Smooth muscle cell (in vitro differentiated cells): Measurements from ENCODE around the gene AS3MT. TPM values are rescaled to one million over a fixed set of nuclear protein-coding genes. Genes with fewer than 3 reads are reported as not detected.

Source experiments
- DNase-seq: peaks from one replicate; lab custom pipeline; 2025; ENCODE audit not compliant: unreplicated experiment; lab: John Stamatoyannopoulos, UW
- H2AFZ ChIP-seq: fragments of 200-600 bp; sonication (generic); 2 replicates; pipeline ENCODE4 v1.6.0; 2016; ENCODE audit warnings: antibody characterized with exemption, low read depth, mild to moderate bottlenecking
- H3F3A ChIP-seq: fragments of 200-600 bp; sonication (generic); 2 replicates; pipeline ENCODE4 v1.6.0; 2017; ENCODE audit warnings: antibody characterized with exemption, low read depth
- H3K27ac ChIP-seq: fragments of 200-600 bp; sonication (generic); 2 replicates; pipeline ENCODE4 v1.5.1; 2016; ENCODE audit warnings: low read depth, mild to moderate bottlenecking
- H3K27me3 ChIP-seq: fragments of 200-600 bp; sonication (generic); 2 replicates; pipeline ENCODE4 v1.6.1; 2016; ENCODE audit warnings: low read depth, mild to moderate bottlenecking
- H3K36me3 ChIP-seq: fragments of 200-600 bp; sonication (generic); 2 replicates; pipeline ENCODE4 v1.5.1; 2016; ENCODE audit warnings: low read depth
- H3K4me1 ChIP-seq: fragments of 200-600 bp; sonication (generic); 2 replicates; pipeline ENCODE4 v1.5.1; 2016; ENCODE audit warnings: low read depth
- H3K4me2 ChIP-seq: fragments of 200-600 bp; sonication (generic); 2 replicates; pipeline ENCODE4 v1.6.0; 2016; ENCODE audit warnings: mild to moderate bottlenecking
- H3K4me3 ChIP-seq: fragments of 200-600 bp; sonication (generic); 2 replicates; pipeline ENCODE4 v1.5.1; 2016; ENCODE audit warnings: mild to moderate bottlenecking
- H3K79me2 ChIP-seq: fragments of 200-600 bp; sonication (generic); 2 replicates; pipeline ENCODE4 v1.6.0; 2016; ENCODE audit warnings: low read depth, mild to moderate bottlenecking
- H3K9ac ChIP-seq: fragments of 200-600 bp; sonication (generic); 2 replicates; pipeline ENCODE4 v1.6.0; 2016; ENCODE audit warnings: low read depth
- H3K9me3 ChIP-seq: fragments of 200-600 bp; sonication (generic); replicated peaks from 2 replicates; pipeline ENCODE4 v1.5.1; 2016; ENCODE audit warnings: low read depth
- H4K20me1 ChIP-seq: fragments of 200-600 bp; sonication (generic); 2 replicates; pipeline ENCODE4 v1.6.0; 2016; ENCODE audit warnings: low read depth
- whole genome bisulfite sequencing: methylation state at CpG from one replicate; pipeline ENCODE4 v1.1.7; 2016; ENCODE audit warnings: low lambda C conversion rate; 5-methylcytosine and 5-hydroxymethylcytosine counted together
- polyA plus RNA-seq: library from polyadenylated mRNA; unstranded; fragments of >200 nt; fragmentation: Nextera tagmentation; extraction: Ambion mirVana; gene quantifications from 2 replicates; pipeline ENCODE4 v1.2.1, GENCODE V29; 2016
- total RNA-seq: library from RNA; depleted of rRNA; stranded (reverse); fragments of >200 nt; gene quantifications from 2 replicates; pipeline ENCODE4 v1.2.3, GENCODE V29; 2014
- TF ChIP-seq, protein P1 (sequence below): fragments of 200-600 bp; sonication (generic); IDR thresholded peaks from 2 replicates; pipeline ENCODE4 v1.5.1; 2017; ENCODE audit warnings: borderline replicate concordance, mild to moderate bottlenecking, antibody characterized with exemption; ENCODE audit not compliant: insufficient read depth, poor library complexity, severe bottlenecking

Gene AS3MT
- total and polyA plus RNA-seq, 2 experiments from 2014 or later, result 1.7 to 3.7 TPM

DNA sequence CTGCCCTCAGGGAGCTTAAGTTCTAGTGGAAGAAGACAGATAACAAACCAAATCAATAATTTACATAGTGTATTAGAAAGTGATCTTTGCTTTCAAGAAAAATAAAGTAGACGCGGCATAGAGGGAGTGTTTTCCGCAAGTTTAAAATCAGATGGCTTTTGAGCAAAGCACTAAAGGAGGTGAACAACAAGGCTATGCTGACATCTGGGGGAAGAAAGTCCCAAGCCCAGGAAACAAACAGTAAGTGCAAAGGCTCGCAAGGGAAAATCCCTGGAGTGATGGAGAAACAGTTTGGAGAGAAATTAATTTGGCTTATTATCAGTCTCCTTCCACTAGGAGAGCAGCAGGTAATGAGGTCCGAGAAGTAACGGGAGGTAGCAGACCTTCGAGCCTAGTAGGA lies 46.9 kb downstream of the AS3MT start:
- TF ChIP-seq, protein P1, sequence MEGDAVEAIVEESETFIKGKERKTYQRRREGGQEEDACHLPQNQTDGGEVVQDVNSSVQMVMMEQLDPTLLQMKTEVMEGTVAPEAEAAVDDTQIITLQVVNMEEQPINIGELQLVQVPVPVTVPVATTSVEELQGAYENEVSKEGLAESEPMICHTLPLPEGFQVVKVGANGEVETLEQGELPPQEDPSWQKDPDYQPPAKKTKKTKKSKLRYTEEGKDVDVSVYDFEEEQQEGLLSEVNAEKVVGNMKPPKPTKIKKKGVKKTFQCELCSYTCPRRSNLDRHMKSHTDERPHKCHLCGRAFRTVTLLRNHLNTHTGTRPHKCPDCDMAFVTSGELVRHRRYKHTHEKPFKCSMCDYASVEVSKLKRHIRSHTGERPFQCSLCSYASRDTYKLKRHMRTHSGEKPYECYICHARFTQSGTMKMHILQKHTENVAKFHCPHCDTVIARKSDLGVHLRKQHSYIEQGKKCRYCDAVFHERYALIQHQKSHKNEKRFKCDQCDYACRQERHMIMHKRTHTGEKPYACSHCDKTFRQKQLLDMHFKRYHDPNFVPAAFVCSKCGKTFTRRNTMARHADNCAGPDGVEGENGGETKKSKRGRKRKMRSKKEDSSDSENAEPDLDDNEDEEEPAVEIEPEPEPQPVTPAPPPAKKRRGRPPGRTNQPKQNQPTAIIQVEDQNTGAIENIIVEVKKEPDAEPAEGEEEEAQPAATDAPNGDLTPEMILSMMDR, result no peak
- Histone ChIP-seq H3K4me1 (peaks cover 24% of the 10 kb centered on the region), H3F3A (no peaks in the 10 kb centered on the region), H3K4me3 (no peak overlapping the region), H3K9ac (no peak overlapping the region), H3K27ac (no peak overlapping the region), H3K79me2 (no peaks in the 10 kb centered on the region), H3K4me2 (peak overlapping the region; percentile 98), H3K9me3 (no peaks in the 10 kb centered on the region), H2AFZ (no peak overlapping the region), H4K20me1 (peaks cover 16% of the 10 kb centered on the region), H3K27me3 (peaks cover 15% of the 10 kb centered on the region), H3K36me3 (no peaks in the 10 kb centered on the region)
- 89% methylated on average over 7 of the region's 7 CpGs for WGBS
- DNase-seq, result no peak

DNA sequence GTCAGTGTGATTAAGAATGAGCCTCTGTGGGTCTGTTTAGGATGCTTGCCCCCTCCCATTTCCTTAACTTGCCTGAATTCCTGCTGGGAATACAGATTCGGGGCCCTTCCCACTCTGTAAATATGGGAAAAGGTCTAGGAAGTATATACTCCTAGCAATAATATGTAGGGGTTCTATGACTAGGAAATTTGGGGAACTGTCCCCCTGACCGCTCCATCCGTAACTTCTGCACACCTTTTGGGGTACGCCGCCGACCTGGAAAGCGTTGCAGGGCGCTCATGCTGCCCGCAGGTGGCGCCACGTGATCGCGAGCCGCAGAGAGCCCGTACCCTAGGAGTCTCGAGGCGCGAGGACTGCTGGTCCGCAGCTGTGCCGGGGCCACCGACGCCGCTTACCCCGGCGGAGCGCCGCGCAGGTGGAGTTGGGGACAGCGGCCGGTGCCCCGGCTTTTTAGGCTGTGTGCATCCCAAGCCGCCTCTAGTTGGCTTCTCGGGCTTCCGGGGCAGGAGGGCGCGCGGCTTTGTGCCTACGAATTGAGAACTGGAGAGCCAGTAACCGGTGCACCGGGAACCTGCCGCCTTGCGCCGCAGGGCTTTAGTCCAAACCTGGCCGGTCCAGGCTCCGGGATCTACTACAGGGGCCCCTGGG lies 48.2 kb downstream of the AS3MT start:
- Histone ChIP-seq H3K4me1 (peaks cover 29% of the 10 kb centered on the region), H2AFZ (peak overlapping the region; percentile 76), H3K27ac (peak overlapping the region; percentile 93), H3K9ac (peak overlapping the region; percentile 86), H3K27me3 (peaks cover 15% of the 10 kb centered on the region), H4K20me1 (peaks cover 23% of the 10 kb centered on the region), H3K79me2 (peaks cover 5% of the 10 kb centered on the region), H3F3A (no peaks in the 10 kb centered on the region), H3K9me3 (no peaks in the 10 kb centered on the region), H3K4me2 (peak overlapping the region; percentile 98), H3K4me3 (peak overlapping the region; percentile 96), H3K36me3 (no peaks in the 10 kb centered on the region)
- DNase-seq, result peak; percentile 77
- TF ChIP-seq, protein P1, result peak; percentile 98
- under 1% methylated on average over 45 of the region's 45 CpGs for WGBS

DNA sequence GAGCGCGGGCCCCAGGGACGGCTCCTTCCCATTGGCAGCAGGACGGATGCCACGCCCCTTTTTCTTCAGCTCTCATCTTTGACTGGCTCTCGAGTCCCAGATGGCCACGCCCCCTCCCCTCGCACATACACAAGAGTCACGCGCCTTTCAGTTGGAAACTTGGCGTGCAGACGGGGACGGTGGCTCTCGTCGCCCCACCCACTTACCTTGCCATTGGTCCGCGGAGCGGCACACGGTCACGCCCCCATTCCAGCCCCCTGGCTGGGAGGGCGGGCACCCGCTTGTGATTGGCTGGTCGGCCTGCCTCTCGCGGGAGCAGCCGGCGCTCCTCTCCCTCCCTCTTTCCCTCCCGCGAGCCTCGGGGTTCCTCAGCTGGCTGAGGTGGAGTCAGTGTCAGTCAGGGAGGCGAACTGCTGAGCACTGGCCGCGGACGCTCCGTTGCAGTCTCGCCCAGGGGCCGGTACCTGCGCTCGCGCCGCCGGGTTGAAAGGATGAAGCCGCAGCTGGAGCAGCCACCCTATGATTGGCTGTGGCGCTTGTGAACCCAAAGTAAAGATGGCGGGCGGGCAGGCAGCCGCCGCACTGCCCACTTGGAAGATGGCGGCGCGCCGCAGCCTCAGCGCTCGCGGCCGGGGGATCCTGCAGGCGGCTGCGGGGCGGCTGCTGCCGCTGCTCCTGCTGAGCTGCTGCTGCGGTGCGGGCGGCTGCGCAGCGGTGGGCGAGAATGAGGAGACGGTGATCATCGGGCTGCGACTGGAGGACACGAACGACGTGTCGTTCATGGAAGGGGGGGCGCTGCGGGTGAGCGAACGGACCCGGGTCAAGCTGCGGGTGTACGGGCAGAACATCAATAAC lies 48.9 kb downstream of the AS3MT start, which contains the start of gene CNNM2:
TSS of gene CNNM2 (plus strand) at position 333 of the 855 bp plus-strand sequence. CDS start at position 520, 187 bp downstream.
- H3K27ac ChIP-seq, result peak within 1 kb of the TSS; percentile 93
- peaks cover 24% of the 10 kb centered on the region for H4K20me1 ChIP-seq
- H3K79me2 ChIP-seq, result peaks cover 5% of the 10 kb centered on the region
- H2AFZ ChIP-seq, result peak within 1 kb of the TSS; percentile 98
- H3K4me1 ChIP-seq, result peaks cover 29% of the 10 kb centered on the region
- H3K9ac ChIP-seq, result peak within 1 kb of the TSS; percentile 86
- TF ChIP-seq, protein P1, result no peak
- H3K9me3 ChIP-seq, result no peaks in the 10 kb centered on the region
- peak within 1 kb of the TSS; percentile 98 for H3K4me2 ChIP-seq
- no peaks in the 10 kb centered on the region for H3K36me3 ChIP-seq
- 1% methylated on average over 79 of the region's 80 CpGs for WGBS
- H3K27me3 ChIP-seq, result peaks cover 15% of the 10 kb centered on the region
- DNase-seq, result peak; percentile 96
- H3F3A ChIP-seq, result no peaks in the 10 kb centered on the region
- H3K4me3 ChIP-seq, result peak within 1 kb of the TSS; percentile 96
